Osteoblast (primary cell): ENCODE measurements around the gene RFTN1. TPM values are rescaled to one million over a fixed set of nuclear protein-coding genes. Genes with fewer than 3 reads are reported as not detected.

ENCODE experiments used
- DNase-seq: peaks from one replicate; pipeline ENCODE4 v3.0.0; 2011; ENCODE audit warnings: low spot score, mixed read lengths; ENCODE audit not compliant: insufficient read length; ENCODE audit errors: missing footprints
- H2AFZ ChIP-seq: 2 replicates; pipeline ENCODE4 v1.6.0; 2011; ENCODE audit warnings: mild to moderate bottlenecking, low read length
- H3K27ac ChIP-seq: 2 replicates; pipeline ENCODE4 v1.5.1; 2011; ENCODE audit warnings: mild to moderate bottlenecking, low read depth, low read length, moderate library complexity
- H3K27me3 ChIP-seq: 2 replicates; pipeline ENCODE4 v1.6.0; 2012; ENCODE audit warnings: mild to moderate bottlenecking, control low read depth, inconsistent platforms, low read length, moderate library complexity; ENCODE audit not compliant: insufficient read depth
- H3K36me3 ChIP-seq: 2 replicates; pipeline ENCODE4 v1.5.1; 2011; ENCODE audit warnings: mild to moderate bottlenecking, low read length, control low read depth, moderate library complexity; ENCODE audit not compliant: insufficient read depth
- H3K4me1 ChIP-seq: 2 replicates; pipeline ENCODE4 v1.5.1; 2011; ENCODE audit warnings: mild to moderate bottlenecking, low read length, control low read depth, moderate library complexity; ENCODE audit not compliant: insufficient read depth
- H3K4me2 ChIP-seq: 2 replicates; pipeline ENCODE4 v1.6.0; 2011; ENCODE audit warnings: mild to moderate bottlenecking, low read length; ENCODE audit not compliant: insufficient read depth
- H3K4me3 ChIP-seq: fragments of 200-600 bp; sonication (generic); 3 replicates; pipeline ENCODE4 v1.5.1; 2012; ENCODE audit warnings: mild to moderate bottlenecking, low read length, inconsistent platforms; ENCODE audit not compliant: insufficient read depth
- H3K79me2 ChIP-seq: 2 replicates; pipeline ENCODE4 v1.6.0; 2012; ENCODE audit warnings: mild to moderate bottlenecking, low read length, control low read depth, inconsistent platforms; ENCODE audit not compliant: insufficient read depth
- H3K9me3 ChIP-seq: 2 replicates; pipeline ENCODE4 v1.5.1; 2011; ENCODE audit warnings: low read depth, low read length, control low read depth
- H4K20me1 ChIP-seq: 2 replicates; pipeline ENCODE4 v1.6.0; 2012; ENCODE audit warnings: mild to moderate bottlenecking, low read length, control low read depth; ENCODE audit not compliant: insufficient read depth
- CTCF ChIP-seq: IDR thresholded peaks from 2 replicates; pipeline ENCODE4 v1.5.1; 2011; ENCODE audit warnings: mild to moderate bottlenecking, low read depth, low read length, moderate library complexity; ENCODE audit errors: extremely low read depth
- total RNA-seq: library from RNA; depleted of rRNA; stranded (reverse); fragments of >200 nt; gene quantifications from 2 replicates; pipeline ENCODE4 v1.2.3, GENCODE V29; 2012

RFTN1 gene
- total RNA-seq, 1 donor: 99.2 TPM

GRCh38 chr3:16488637-16489036 lies 24.9 kb downstream of the RFTN1 start:
- TF ChIP-seq CTCF: no peak
- DNase-seq: no peak
- Histone ChIP-seq H2AFZ (no peak overlapping the region), H3K36me3 (peaks cover 33% of the 10 kb centered on the region), H3K79me2 (peaks cover 32% of the 10 kb centered on the region), H3K9me3 (no peaks in the 10 kb centered on the region), H3K4me3 (no peak overlapping the region), H3K27me3 (no peaks in the 10 kb centered on the region), H3K4me1 (peaks cover 23% of the 10 kb centered on the region), H4K20me1 (peaks cover 10% of the 10 kb centered on the region), H3K27ac (no peak overlapping the region), H3K4me2 (no peak overlapping the region)

- Histone ChIP-seq H3K9me3 (no peaks in the 10 kb centered on the region), H3K36me3 (peaks cover 31% of the 10 kb centered on the region), H2AFZ (no peak overlapping the region), H3K4me3 (no peak overlapping the region), H3K4me1 (peaks cover 24% of the 10 kb centered on the region), H3K79me2 (peaks cover 40% of the 10 kb centered on the region), H3K27me3 (no peaks in the 10 kb centered on the region), H3K27ac (no peak overlapping the region), H4K20me1 (peaks cover 7% of the 10 kb centered on the region), H3K4me2 (no peak overlapping the region)
- DNase-seq: no peak
- TF ChIP-seq CTCF: no peak
Measured at GRCh38 chr3:16487511-16488175, 25.9 kb downstream of the RFTN1 start.

GRCh38 chr3:16486951-16487480 lies 26.5 kb downstream of the RFTN1 start:
- Histone ChIP-seq H3K79me2 (peaks cover 44% of the 10 kb centered on the region), H3K27me3 (no peaks in the 10 kb centered on the region), H2AFZ (no peak overlapping the region), H3K4me3 (no peak overlapping the region), H3K27ac (no peak overlapping the region), H3K4me1 (peaks cover 28% of the 10 kb centered on the region), H3K9me3 (no peaks in the 10 kb centered on the region), H3K4me2 (no peak overlapping the region), H3K36me3 (peaks cover 27% of the 10 kb centered on the region), H4K20me1 (peaks cover 7% of the 10 kb centered on the region)
- no peak for TF ChIP-seq CTCF
- no peak for DNase-seq

GRCh38 chr3:16486201-16486600 lies 27.3 kb downstream of the RFTN1 start:
- Histone ChIP-seq H2AFZ (no peak overlapping the region), H3K4me1 (peaks cover 37% of the 10 kb centered on the region), H3K27ac (no peak overlapping the region), H3K36me3 (peaks cover 19% of the 10 kb centered on the region), H3K4me3 (no peak overlapping the region), H3K9me3 (no peaks in the 10 kb centered on the region), H4K20me1 (peaks cover 7% of the 10 kb centered on the region), H3K79me2 (peaks cover 45% of the 10 kb centered on the region), H3K27me3 (no peaks in the 10 kb centered on the region), H3K4me2 (no peak overlapping the region)
- no peak for TF ChIP-seq CTCF
- no peak for DNase-seq
